Cardiac fibroblast (primary cell): ENCODE data around the gene GJD3.
A peak's percentile ranks its signal among the peaks of the same experiment; 100 is the strongest.

ENCODE experiments used
- DNase-seq, 2 donors: peaks; one replicate each; pipeline versions ENCODE4 v3.0.0 to v3.0.0-alpha.2; 2010; ENCODE audit warnings: low read depth in 2 of 2
- H3K4me3 ChIP-seq, 2 donors: replicated peaks in 1 of 2; 1 replicate in 1 of 2; 2 replicates in 1 of 2; pipeline ENCODE4 v1.5.1; 2011; ENCODE audit warnings: low read depth in 2 of 2, low read length in 2 of 2, mild to moderate bottlenecking in 2 of 2, moderate library complexity in 1 of 2
- CTCF ChIP-seq: IDR thresholded peaks from one replicate; pipeline ENCODE4 v1.5.1; 2011; ENCODE audit warnings: low read depth, mild to moderate bottlenecking, low read length, inconsistent platforms

Gene GJD3

GRCh38 chr17:40345994-40346764 lies 18.4 kb downstream of the GJD3 start:
- H3K4me3 ChIP-seq, result peak overlapping the region; percentile 73 to 74
- no peak for DNase-seq
- no peak for TF ChIP-seq CTCF

GRCh38 chr17:40345161-40345993 lies 19.2 kb downstream of the GJD3 start:
- peak overlapping the region; percentile 73 to 74 for H3K4me3 ChIP-seq
- peak; percentile 53 to 78 for DNase-seq
- TF ChIP-seq CTCF, result no peak

GRCh38 chr17:40344421-40345160 lies 19.9 kb downstream of the GJD3 start:
- DNase-seq, result no peak
- H3K4me3 ChIP-seq, result peak overlapping the region; percentile 73 to 74
- no peak for TF ChIP-seq CTCF

GRCh38 chr17:40343219-40344119 lies 21.1 kb downstream of the GJD3 start:
- no peak for DNase-seq
- peak overlapping the region; percentile 73 to 74 for H3K4me3 ChIP-seq
- TF ChIP-seq CTCF, result no peak

- DNase-seq, result no peak
- H3K4me3 ChIP-seq, result peak overlapping the region; percentile 73 to 74
- TF ChIP-seq CTCF, result no peak
These were observed 21.9 kb downstream of the GJD3 start for GRCh38 chr17:40342504-40343218.
